GM21786 (cell line): Measurements from ENCODE around the gene ITPK1.

Experiments used
- ATAC-seq: cut with Tn5 transposase; IDR thresholded peaks from one replicate; pipeline ENCODE4 v1.9.1; 2021; ENCODE audit not compliant: unreplicated experiment

The ITPK1 gene

GRCh38 chr14:92928961-92929688 lies 186.6 kb downstream of the ITPK1 start:
- no peak for ATAC-seq

GRCh38 chr14:92928258-92928629 lies 187.5 kb downstream of the ITPK1 start:
- no peak for ATAC-seq

- no peak for ATAC-seq
Measured at GRCh38 chr14:92927349-92928257, 188.1 kb downstream of the ITPK1 start.

- ATAC-seq = no peak
Measured at GRCh38 chr14:92926931-92927330, 188.8 kb downstream of the ITPK1 start.

- no peak for ATAC-seq
Measured at GRCh38 chr14:92926180-92926845, 189.4 kb downstream of the ITPK1 start.

- ATAC-seq = no peak
Measured at GRCh38 chr14:92925446-92925845, 190.3 kb downstream of the ITPK1 start.

- no peak for ATAC-seq
Measured at GRCh38 chr14:92924247-92924646, 191.5 kb downstream of the ITPK1 start.

GRCh38 chr14:92923744-92924103 lies 192.0 kb downstream of the ITPK1 start:
- no peak for ATAC-seq

GRCh38 chr14:92922883-92923743 lies 192.6 kb downstream of the ITPK1 start, which contains the start of gene CHGA:
CHGA (plus strand) TSS chr14:92923150; CDS start chr14:92923360, 210 bp downstream.
- ATAC-seq = no peak

GRCh38 chr14:92922155-92922735 lies 193.5 kb downstream of the ITPK1 start:
- no peak for ATAC-seq

GRCh38 chr14:92920001-92920400 lies 195.7 kb downstream of the ITPK1 start:
- ATAC-seq = no peak

- no peak for ATAC-seq
Measured at GRCh38 chr14:92917956-92918355, 197.8 kb downstream of the ITPK1 start.

- ATAC-seq = no peak
Measured at GRCh38 chr14:92917041-92917940, 198.4 kb downstream of the ITPK1 start.

- no peak for ATAC-seq
Measured at GRCh38 chr14:92916201-92916600, 199.5 kb downstream of the ITPK1 start.

- no peak for ATAC-seq
Measured at GRCh38 chr14:92914087-92914656, 201.6 kb downstream of the ITPK1 start.

GRCh38 chr14:92907316-92907911 lies 208.3 kb downstream of the ITPK1 start:
- ATAC-seq = no peak

GRCh38 chr14:92906823-92907222 lies 208.9 kb downstream of the ITPK1 start:
- ATAC-seq = no peak

- ATAC-seq = no peak
Measured at GRCh38 chr14:92906420-92906819, 209.3 kb downstream of the ITPK1 start.

GRCh38 chr14:92905667-92906066 lies 210.1 kb downstream of the ITPK1 start:
- ATAC-seq = no peak
